ENCODE results near the gene PRXL2C.

PRXL2C gene

DNA sequence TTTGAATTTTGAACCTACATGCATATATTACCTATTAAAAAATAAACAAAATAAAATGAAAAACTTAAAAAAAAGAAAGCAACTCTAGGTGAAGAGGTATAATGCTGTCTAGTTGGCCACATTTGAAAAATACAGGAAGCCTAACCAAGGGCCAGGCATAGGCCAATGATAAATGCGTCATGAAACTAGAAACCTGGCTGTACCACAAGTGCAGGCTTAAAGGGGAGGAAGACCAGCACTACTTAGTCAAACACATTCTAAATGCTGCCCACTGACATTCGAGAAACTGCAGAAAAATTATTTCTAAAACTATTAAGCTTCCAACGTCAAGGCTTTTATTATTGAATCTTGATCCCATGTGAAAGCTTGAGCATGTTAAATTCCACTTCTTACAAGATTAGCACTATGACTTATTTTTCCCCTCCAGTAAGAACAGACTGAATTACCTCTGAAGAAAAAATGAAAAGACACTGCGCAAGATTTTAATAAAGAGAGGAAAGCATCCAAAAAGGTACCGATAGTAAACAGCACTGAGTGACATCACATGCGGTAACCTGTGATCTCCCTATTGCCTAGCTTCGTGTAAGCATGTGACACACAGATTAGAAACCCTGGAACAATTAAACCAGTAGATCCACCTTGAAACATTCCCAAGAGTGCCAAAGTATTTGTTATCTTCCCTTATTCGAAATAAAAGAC is 51.7 kb downstream of the PRXL2C start:
- TF ChIP-seq, protein P1, sequence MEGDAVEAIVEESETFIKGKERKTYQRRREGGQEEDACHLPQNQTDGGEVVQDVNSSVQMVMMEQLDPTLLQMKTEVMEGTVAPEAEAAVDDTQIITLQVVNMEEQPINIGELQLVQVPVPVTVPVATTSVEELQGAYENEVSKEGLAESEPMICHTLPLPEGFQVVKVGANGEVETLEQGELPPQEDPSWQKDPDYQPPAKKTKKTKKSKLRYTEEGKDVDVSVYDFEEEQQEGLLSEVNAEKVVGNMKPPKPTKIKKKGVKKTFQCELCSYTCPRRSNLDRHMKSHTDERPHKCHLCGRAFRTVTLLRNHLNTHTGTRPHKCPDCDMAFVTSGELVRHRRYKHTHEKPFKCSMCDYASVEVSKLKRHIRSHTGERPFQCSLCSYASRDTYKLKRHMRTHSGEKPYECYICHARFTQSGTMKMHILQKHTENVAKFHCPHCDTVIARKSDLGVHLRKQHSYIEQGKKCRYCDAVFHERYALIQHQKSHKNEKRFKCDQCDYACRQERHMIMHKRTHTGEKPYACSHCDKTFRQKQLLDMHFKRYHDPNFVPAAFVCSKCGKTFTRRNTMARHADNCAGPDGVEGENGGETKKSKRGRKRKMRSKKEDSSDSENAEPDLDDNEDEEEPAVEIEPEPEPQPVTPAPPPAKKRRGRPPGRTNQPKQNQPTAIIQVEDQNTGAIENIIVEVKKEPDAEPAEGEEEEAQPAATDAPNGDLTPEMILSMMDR (IDR thresholded peaks at IDR 0.05), result no peak
- H3K27ac ChIP-seq, result no peak overlapping the region

DNA sequence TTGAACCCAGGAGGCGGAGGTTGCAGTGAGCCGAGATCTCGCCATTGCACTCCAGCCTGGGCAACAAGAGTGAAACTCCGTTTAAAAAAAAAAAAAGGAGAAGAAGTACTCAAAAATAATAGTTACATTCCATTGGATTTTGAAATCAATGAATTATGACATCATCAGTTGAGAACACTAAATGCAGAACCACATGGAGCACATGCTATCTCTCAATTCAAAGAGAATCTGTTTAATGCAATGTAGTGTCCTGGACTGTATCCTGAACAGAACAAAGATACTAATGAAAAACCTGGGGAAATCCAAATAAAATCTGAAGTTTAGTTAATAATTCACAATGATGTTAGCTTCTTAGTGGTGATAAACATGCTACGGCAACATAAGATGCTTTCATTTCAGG is 55.8 kb downstream of the PRXL2C start:
- no peak overlapping the region for H3K27ac ChIP-seq
- TF ChIP-seq, protein P1 (IDR thresholded peaks at IDR 0.05), result no peak
- no peak for TF ChIP-seq ZFX (IDR thresholded peaks at IDR 0.05; ENCODE audit: borderline replicate concordance)

DNA sequence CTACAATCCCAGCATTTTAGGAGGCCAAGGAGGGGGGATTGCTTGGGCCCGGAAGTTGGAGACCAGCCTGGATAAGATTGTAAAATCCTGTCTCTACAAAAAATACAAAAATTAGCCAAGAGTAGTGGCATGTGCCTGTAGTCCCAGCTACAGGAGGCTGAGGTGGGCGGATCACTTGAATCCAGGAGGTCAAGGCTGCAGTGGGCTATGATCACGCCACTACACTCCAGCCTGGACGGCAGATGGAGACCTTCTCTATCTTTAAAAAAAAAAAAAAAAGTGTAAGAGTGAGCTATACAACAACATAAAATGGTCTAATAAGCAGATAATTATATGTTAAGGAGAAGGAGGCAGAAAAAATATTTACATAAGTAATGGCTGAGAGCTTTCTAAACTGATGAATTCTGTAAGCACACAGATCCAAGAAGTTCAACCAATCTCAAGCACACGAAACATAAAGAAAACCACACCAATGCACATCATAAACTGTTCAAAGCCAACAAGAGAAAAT is 58.5 kb downstream of the PRXL2C start:
- TF ChIP-seq, protein P1 (IDR thresholded peaks at IDR 0.05), result no peak
- no peak for TF ChIP-seq ZFX (IDR thresholded peaks at IDR 0.05; ENCODE audit: borderline replicate concordance)
- H3K27ac ChIP-seq, result no peak overlapping the region

All from 22Rv1 (cell line).